ENCODE data around the gene MCTS1. TPM values are rescaled to one million over a fixed set of nuclear protein-coding genes. Genes with fewer than 3 reads are reported as not detected.

The MCTS1 gene
- total and polyA plus RNA-seq, 7 experiments from 2014 or later, result 17.6 to 76.3 (median 29.9) TPM

- intact Hi-C loops (cut with micrococcal nuclease), result loop anchor here (1.0 to 5.0 kb wide), 6 partner anchors 42 to 310 kb away; partner anchors contain the start of genes C1GALT1C1 (in 2 of the 2), ZBTB33 (in 2 of the 2) and MCTS1 (in 1 of the 2)
- Mint-ChIP-seq H3K27ac (peak overlapping the region; percentile 88 to 100 (median 95)), H3K27me3 (no peaks in the 10 kb centered on the region), H3K9me3 (no peaks in the 10 kb centered on the region), H3K4me1 (peaks cover 6 to 28% (median 22%) of the 10 kb centered on the region in 7 donors), H3K4me3 (peak overlapping the region; percentile 87 to 99 (median 98)), H3K36me3 (peaks cover 0 to 7% (median 0%) of the 10 kb centered on the region in 5 donors)
- Histone ChIP-seq H3K27me3 (ENCODE audit: control insufficient read depth in 2 of 2, insufficient read depth in 2 of 2, low read length in 2 of 2) (no peaks in the 10 kb centered on the region), H3K4me3 (ENCODE audit: low read length) (peak overlapping the region; percentile 87), H3K36me3 (ENCODE audit: control insufficient read depth in 2 of 3, insufficient read depth in 3 of 3, low read length in 3 of 3) (peaks cover 0 to 4% (median 0%) of the 10 kb centered on the region in 3 experiments), H3K4me1 (ENCODE audit: control insufficient read depth in 2 of 2, insufficient read depth in 2 of 2, low read length in 2 of 2) (no peaks in the 10 kb centered on the region), H3K27ac (ENCODE audit: low read depth, low read length) (peak overlapping the region; percentile 100), H3K9me3 (ENCODE audit: control insufficient read depth in 2 of 3, low read length in 3 of 3) (no peaks in the 10 kb centered on the region)
- ChIA-PET POLR2A (interaction anchor here (1.0 to 5.5 kb wide), 15 partner anchors 9 to 869 kb away, joined by 3 to 111 read pairs (median 5); partner anchors contain the start of genes C1GALT1C1, MCTS1 and SEPTIN6), CTCF (interaction anchor here (0.8 kb wide), 1 partner anchor 42 kb away, joined by 3 read pairs; the partner anchor contains the start of gene MCTS1)
- ATAC-seq (no peak), DNase-seq (peak in 2 of 9 donors; percentile 16 to 21)
Observed at GRCh38 chrX:120561634-120562568, 42.0 kb upstream of the MCTS1 start.

GRCh38 chrX:120562569-120562926 is 41.4 kb upstream of the MCTS1 start:
- POLR2A ChIA-PET, result interaction anchor here (1.8 to 5.5 kb wide), 4 partner anchors 12 to 66 kb away, joined by 5 to 111 read pairs (median 24); partner anchors contain the start of genes C1GALT1C1 and MCTS1
- Mint-ChIP-seq H3K36me3 (peaks cover 0 to 4% (median 0%) of the 10 kb centered on the region in 5 donors), H3K4me3 (peak overlapping the region in 2 of 10 donors; percentile 10 to 26), H3K4me1 (peaks cover 6 to 24% (median 17%) of the 10 kb centered on the region in 7 donors), H3K27me3 (no peaks in the 10 kb centered on the region), H3K27ac (peak overlapping the region; percentile 20 to 99 (median 94)), H3K9me3 (no peaks in the 10 kb centered on the region)
- H3K4me1 ChIP-seq (ENCODE audit: control insufficient read depth in 2 of 2, insufficient read depth in 2 of 2, low read length in 2 of 2), result no peaks in the 10 kb centered on the region
- CTCF ChIA-PET, result no interaction called here
- ATAC-seq, result no peak
- H3K9me3 ChIP-seq (ENCODE audit: control insufficient read depth in 2 of 3, low read length in 3 of 3), result no peaks in the 10 kb centered on the region
- H3K27me3 ChIP-seq (ENCODE audit: control insufficient read depth in 2 of 2, insufficient read depth in 2 of 2, low read length in 2 of 2), result no peaks in the 10 kb centered on the region
- no peak for DNase-seq
- no peak overlapping the region for H3K4me3 ChIP-seq (ENCODE audit: low read length)
- intact Hi-C loops (cut with micrococcal nuclease), result loop anchor here (5.0 kb wide), 2 partner anchors 75 to 310 kb away; partner anchors contain the start of gene ZBTB33 (in 2 of the 2)
- H3K36me3 ChIP-seq (ENCODE audit: control insufficient read depth in 2 of 3, insufficient read depth in 3 of 3, low read length in 3 of 3), result peaks cover 0 to 4% (median 0%) of the 10 kb centered on the region in 3 experiments
- H3K27ac ChIP-seq (ENCODE audit: low read depth, low read length), result peak overlapping the region; percentile 100

GRCh38 chrX:120564925-120565324 is 39.0 kb upstream of the MCTS1 start:
- intact Hi-C loops (cut with micrococcal nuclease), result loop anchor here (5.0 kb wide), 2 partner anchors 78 to 313 kb away; partner anchors contain the start of gene ZBTB33 (in 2 of the 2)
- ATAC-seq, result no peak

GRCh38 chrX:120566817-120567216 is 37.1 kb upstream of the MCTS1 start:
- intact Hi-C loops (cut with micrococcal nuclease), result no loop called here
- no peaks in the 10 kb centered on the region for H3K9me3 ChIP-seq (ENCODE audit: control insufficient read depth in 2 of 3, low read length in 3 of 3)
- Mint-ChIP-seq H3K36me3 (no peaks in the 10 kb centered on the region), H3K9me3 (peaks cover 0 to 3% (median 0%) of the 10 kb centered on the region in 11 donors), H3K4me3 (no peak overlapping the region), H3K4me1 (peaks cover 6 to 20% (median 12%) of the 10 kb centered on the region in 7 donors), H3K27ac (no peak overlapping the region), H3K27me3 (no peaks in the 10 kb centered on the region)
- ChIA-PET POLR2A (interaction anchor here (0.6 to 1.5 kb wide), 2 partner anchors 38 to 168 kb away, joined by 3 to 4 read pairs; partner anchors contain the start of gene MCTS1), CTCF (no interaction called here)
- H3K27ac ChIP-seq (ENCODE audit: low read depth, low read length), result no peak overlapping the region
- no peaks in the 10 kb centered on the region for H3K4me1 ChIP-seq (ENCODE audit: control insufficient read depth in 2 of 2, insufficient read depth in 2 of 2, low read length in 2 of 2)
- ATAC-seq (no peak), DNase-seq (no peak)
- H3K4me3 ChIP-seq (ENCODE audit: low read length), result no peak overlapping the region
- no peaks in the 10 kb centered on the region for H3K36me3 ChIP-seq (ENCODE audit: control insufficient read depth in 2 of 3, insufficient read depth in 3 of 3, low read length in 3 of 3)
- no peaks in the 10 kb centered on the region for H3K27me3 ChIP-seq (ENCODE audit: control insufficient read depth in 2 of 2, insufficient read depth in 2 of 2, low read length in 2 of 2)

More at GRCh38 chrX:120564925-120565324, 39.0 kb upstream of the MCTS1 start:
- no peak for DNase-seq
- H3K27ac Mint-ChIP-seq, result no peak overlapping the region
- H3K4me3 Mint-ChIP-seq, result no peak overlapping the region
- ChIA-PET POLR2A (no interaction called here), CTCF (no interaction called here)
- Histone ChIP-seq H3K9me3 (ENCODE audit: control insufficient read depth in 2 of 3, low read length in 3 of 3) (no peaks in the 10 kb centered on the region), H3K4me3 (ENCODE audit: low read length) (no peak overlapping the region), H3K36me3 (ENCODE audit: control insufficient read depth in 2 of 3, insufficient read depth in 3 of 3, low read length in 3 of 3) (peaks cover 0 to 4% (median 0%) of the 10 kb centered on the region in 3 experiments), H3K4me1 (ENCODE audit: control insufficient read depth in 2 of 2, insufficient read depth in 2 of 2, low read length in 2 of 2) (no peaks in the 10 kb centered on the region), H3K27ac (ENCODE audit: low read depth, low read length) (no peak overlapping the region), H3K27me3 (ENCODE audit: control insufficient read depth in 2 of 2, insufficient read depth in 2 of 2, low read length in 2 of 2) (no peaks in the 10 kb centered on the region)
- H3K27me3 Mint-ChIP-seq, result no peaks in the 10 kb centered on the region
- H3K9me3 Mint-ChIP-seq, result peaks cover 0 to 2% (median 0%) of the 10 kb centered on the region in 11 donors
- peaks cover 6 to 14% (median 12%) of the 10 kb centered on the region in 7 donors for H3K4me1 Mint-ChIP-seq
- no peaks in the 10 kb centered on the region for H3K36me3 Mint-ChIP-seq

- H3K4me1 Mint-ChIP-seq, result peaks cover 0 to 11% (median 9%) of the 10 kb centered on the region in 7 donors
- no peak overlapping the region for H3K27ac Mint-ChIP-seq
- Histone ChIP-seq H3K27ac (ENCODE audit: low read depth, low read length) (no peak overlapping the region), H3K27me3 (ENCODE audit: control insufficient read depth in 2 of 2, insufficient read depth in 2 of 2, low read length in 2 of 2) (no peaks in the 10 kb centered on the region), H3K4me3 (ENCODE audit: low read length) (no peak overlapping the region), H3K9me3 (ENCODE audit: control insufficient read depth in 2 of 3, low read length in 3 of 3) (no peaks in the 10 kb centered on the region), H3K36me3 (ENCODE audit: control insufficient read depth in 2 of 3, insufficient read depth in 3 of 3, low read length in 3 of 3) (no peaks in the 10 kb centered on the region), H3K4me1 (ENCODE audit: control insufficient read depth in 2 of 2, insufficient read depth in 2 of 2, low read length in 2 of 2) (no peaks in the 10 kb centered on the region)
- DNase-seq (no peak), ATAC-seq (no peak)
- CTCF ChIA-PET, result no interaction called here
- no peak overlapping the region for H3K4me3 Mint-ChIP-seq
- peaks cover 0 to 3% (median 0%) of the 10 kb centered on the region in 11 donors for H3K9me3 Mint-ChIP-seq
- intact Hi-C loops (cut with micrococcal nuclease), result no loop called here
- no peaks in the 10 kb centered on the region for H3K27me3 Mint-ChIP-seq
- H3K36me3 Mint-ChIP-seq, result no peaks in the 10 kb centered on the region
- POLR2A ChIA-PET, result no interaction called here
Observed at GRCh38 chrX:120568035-120568434, 35.9 kb upstream of the MCTS1 start.

- no peaks in the 10 kb centered on the region for H3K4me1 ChIP-seq (ENCODE audit: control insufficient read depth in 2 of 2, insufficient read depth in 2 of 2, low read length in 2 of 2)
- no peak overlapping the region for H3K27ac ChIP-seq (ENCODE audit: low read depth, low read length)
- CTCF ChIA-PET, result no interaction called here
- no peaks in the 10 kb centered on the region for H3K27me3 ChIP-seq (ENCODE audit: control insufficient read depth in 2 of 2, insufficient read depth in 2 of 2, low read length in 2 of 2)
- no peak overlapping the region for H3K4me3 ChIP-seq (ENCODE audit: low read length)
- Mint-ChIP-seq H3K27me3 (no peaks in the 10 kb centered on the region), H3K4me3 (no peak overlapping the region), H3K4me1 (peaks cover 0 to 11% (median 9%) of the 10 kb centered on the region in 7 donors), H3K9me3 (peaks cover 0 to 3% (median 0%) of the 10 kb centered on the region in 11 donors), H3K27ac (no peak overlapping the region), H3K36me3 (no peaks in the 10 kb centered on the region)
- no peak for DNase-seq
- H3K9me3 ChIP-seq (ENCODE audit: control insufficient read depth in 2 of 3, low read length in 3 of 3), result no peaks in the 10 kb centered on the region
- intact Hi-C loops (cut with micrococcal nuclease), result no loop called here
- POLR2A ChIA-PET, result no interaction called here
- ATAC-seq, result no peak
- no peaks in the 10 kb centered on the region for H3K36me3 ChIP-seq (ENCODE audit: control insufficient read depth in 2 of 3, insufficient read depth in 3 of 3, low read length in 3 of 3)
Observed at GRCh38 chrX:120568609-120569008, 35.3 kb upstream of the MCTS1 start.

Measured in naive thymus-derived CD4-positive, alpha-beta T cell (primary cell).